ENCODE results near the gene FARS2.

GRCh38 chr6:5497896-5498578, 236.7 kb downstream of the FARS2 start:
- TF ChIP-seq, protein P1, sequence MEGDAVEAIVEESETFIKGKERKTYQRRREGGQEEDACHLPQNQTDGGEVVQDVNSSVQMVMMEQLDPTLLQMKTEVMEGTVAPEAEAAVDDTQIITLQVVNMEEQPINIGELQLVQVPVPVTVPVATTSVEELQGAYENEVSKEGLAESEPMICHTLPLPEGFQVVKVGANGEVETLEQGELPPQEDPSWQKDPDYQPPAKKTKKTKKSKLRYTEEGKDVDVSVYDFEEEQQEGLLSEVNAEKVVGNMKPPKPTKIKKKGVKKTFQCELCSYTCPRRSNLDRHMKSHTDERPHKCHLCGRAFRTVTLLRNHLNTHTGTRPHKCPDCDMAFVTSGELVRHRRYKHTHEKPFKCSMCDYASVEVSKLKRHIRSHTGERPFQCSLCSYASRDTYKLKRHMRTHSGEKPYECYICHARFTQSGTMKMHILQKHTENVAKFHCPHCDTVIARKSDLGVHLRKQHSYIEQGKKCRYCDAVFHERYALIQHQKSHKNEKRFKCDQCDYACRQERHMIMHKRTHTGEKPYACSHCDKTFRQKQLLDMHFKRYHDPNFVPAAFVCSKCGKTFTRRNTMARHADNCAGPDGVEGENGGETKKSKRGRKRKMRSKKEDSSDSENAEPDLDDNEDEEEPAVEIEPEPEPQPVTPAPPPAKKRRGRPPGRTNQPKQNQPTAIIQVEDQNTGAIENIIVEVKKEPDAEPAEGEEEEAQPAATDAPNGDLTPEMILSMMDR (optimal IDR thresholded peaks at IDR 0.05 in 1 of 3, IDR thresholded peaks at IDR 0.05 in 1 of 3, conservative IDR thresholded peaks at IDR 0.05 in 1 of 3; ENCODE audit: extremely low read depth in 1 of 3, insufficient read depth in 2 of 3, low read length in 3 of 3): no peak
- TF ChIP-seq EZH2 (IDR thresholded peaks at IDR 0.05; ENCODE audit: low read length): no peak
